H1 (cell line): ENCODE data around the gene RALA. TPM values are rescaled to one million over a fixed set of nuclear protein-coding genes. Genes with fewer than 3 reads are reported as not detected.

Experiments
- CHD1 ChIP-seq: IDR thresholded peaks from 2 replicates; pipeline ENCODE4 v1.6.1; 2012; ENCODE audit warnings: low read depth, low read length, improper control_type of control experiment
- CHD2 ChIP-seq: IDR thresholded peaks from 2 replicates; pipeline ENCODE4 v1.6.1; 2012; ENCODE audit warnings: low read length, improper control_type of control experiment
- FOSL1 ChIP-seq: IDR thresholded peaks from 2 replicates; pipeline ENCODE4 v1.6.1; 2011; ENCODE audit warnings: mild to moderate bottlenecking, low read depth, low read length, moderate library complexity; ENCODE audit not compliant: insufficient read depth
- HDAC6 ChIP-seq: IDR thresholded peaks from one replicate; pipeline ENCODE4 v1.7.1; 2012; ENCODE audit warnings: low read depth, mild to moderate bottlenecking, inconsistent platforms, low read length, moderate library complexity
- JUN ChIP-seq: IDR thresholded peaks from 2 replicates; pipeline ENCODE4 v1.6.1; 2011; ENCODE audit warnings: low read depth, mild to moderate bottlenecking, improper control_type of control experiment, low read length
- KDM5A ChIP-seq: fragments of 200-600 bp; IDR thresholded peaks from 2 replicates; pipeline ENCODE4 v1.7.1; 2012; ENCODE audit warnings: mild to moderate bottlenecking, low read length, inconsistent platforms, mixed read lengths
- NANOG ChIP-seq: IDR thresholded peaks from 2 replicates; pipeline ENCODE4 v1.6.1; 2011; ENCODE audit warnings: low read length, low read depth, mild to moderate bottlenecking, inconsistent platforms; ENCODE audit not compliant: insufficient read depth, poor library complexity, severe bottlenecking
- POLR2A ChIP-seq, 2 experiments: IDR thresholded peaks; 1 replicate in 1 of 2; 2 replicates in 1 of 2; pipeline ENCODE4 v1.6.1; 2011; ENCODE audit warnings: low read depth in 2 of 2, low read length in 2 of 2, mild to moderate bottlenecking in 2 of 2; ENCODE audit errors: control extremely low read depth in 1 of 2
- RNF2 ChIP-seq: fragments of 200-900, 300-1000 bp; sonication (generic); IDR thresholded peaks from 2 replicates; pipeline ENCODE4 v1.7.1; 2016; ENCODE audit warnings: borderline replicate concordance, low read depth, mild to moderate bottlenecking, antibody characterized with exemption, low read length; ENCODE audit not compliant: poor library complexity, severe bottlenecking; ENCODE audit errors: missing control alignments
- SAP30 ChIP-seq: fragments of 300-600 bp; sonication (generic); IDR thresholded peaks from 2 replicates; pipeline ENCODE4 v1.7.1; 2012; ENCODE audit warnings: low read length, moderate library complexity, mild to moderate bottlenecking, inconsistent platforms; ENCODE audit not compliant: insufficient read depth, insufficient replicate concordance
- SIRT6 ChIP-seq: IDR thresholded peaks from one replicate; pipeline ENCODE4 v1.7.1; 2012; ENCODE audit warnings: low read length, inconsistent platforms
- SP2 ChIP-seq: IDR thresholded peaks from 2 replicates; pipeline ENCODE4 v1.6.1; 2012; ENCODE audit warnings: mild to moderate bottlenecking, low read length, inconsistent platforms
- TAF7 ChIP-seq: optimal IDR thresholded peaks from 2 replicates; pipeline ENCODE3; 2011; ENCODE audit warnings: low read depth, mild to moderate bottlenecking, inconsistent platforms, low read length, moderate library complexity, borderline replicate concordance
- TBP ChIP-seq: IDR thresholded peaks from 2 replicates; pipeline ENCODE4 v1.6.1; 2011; ENCODE audit warnings: low read depth, low read length, improper control_type of control experiment
- ZNF274 ChIP-seq: IDR thresholded peaks from 2 replicates; pipeline ENCODE4 v1.7.0; 2012; ENCODE audit warnings: low read length, borderline replicate concordance; ENCODE audit errors: extremely low read depth
- polyA plus RNA-seq, 7 experiments: library from polyadenylated mRNA; depleted of rRNA in 3 of 7; stranded (reverse) in 5 of 7; unstranded in 2 of 7; fragments of >200 nt in 5 of 7; fragments of 200-250 nt in 2 of 7; gene quantifications; 1 replicate in 5 of 7; 2 replicates in 1 of 7; 4 replicates in 1 of 7; pipeline versions ENCODE4 v1.2.1 to v1.2.3, GENCODE V29; 2011 to 2013; ENCODE audit warnings: missing spikeins in 2 of 7, mixed read lengths in 2 of 7
- total RNA-seq: library from RNA; stranded (reverse); fragmentation: NEBNext Ultra II Directional; extraction: Animal tissue kit (Norgen Biotek cat#: 25700); gene quantifications from 2 replicates; pipeline ENCODE4 v1.2.1, GENCODE V29; 2021
- TF ChIP-seq, protein P1 (sequence below): IDR thresholded peaks from 2 replicates; pipeline ENCODE4 v1.6.1; 2012; ENCODE audit warnings: low read length, inconsistent platforms

Gene RALA
- total and polyA plus RNA-seq, 2 of the 8 experiments (the other 6 are each of a cell fraction or from before 2014, with no cell fraction given): 24.1 to 72.8 TPM

GRCh38 chr7:39589323-39590111, 33.9 kb upstream of the RALA start (continued):
- no peak for TF ChIP-seq SP2
- TF ChIP-seq RNF2: no peak
- no peak for TF ChIP-seq TAF7
- no peak for TF ChIP-seq TBP
- TF ChIP-seq ZNF274: no peak
- peak; percentile 53; the same call in 1 of the 2 replicates for TF ChIP-seq JUN
- TF ChIP-seq POLR2A (IDR thresholded peaks at IDR 0.05; ENCODE audit: control extremely low read depth in 1 of 2, low read depth in 2 of 2, low read length in 2 of 2): no peak
- no peak for TF ChIP-seq FOSL1
- TF ChIP-seq, protein P1, sequence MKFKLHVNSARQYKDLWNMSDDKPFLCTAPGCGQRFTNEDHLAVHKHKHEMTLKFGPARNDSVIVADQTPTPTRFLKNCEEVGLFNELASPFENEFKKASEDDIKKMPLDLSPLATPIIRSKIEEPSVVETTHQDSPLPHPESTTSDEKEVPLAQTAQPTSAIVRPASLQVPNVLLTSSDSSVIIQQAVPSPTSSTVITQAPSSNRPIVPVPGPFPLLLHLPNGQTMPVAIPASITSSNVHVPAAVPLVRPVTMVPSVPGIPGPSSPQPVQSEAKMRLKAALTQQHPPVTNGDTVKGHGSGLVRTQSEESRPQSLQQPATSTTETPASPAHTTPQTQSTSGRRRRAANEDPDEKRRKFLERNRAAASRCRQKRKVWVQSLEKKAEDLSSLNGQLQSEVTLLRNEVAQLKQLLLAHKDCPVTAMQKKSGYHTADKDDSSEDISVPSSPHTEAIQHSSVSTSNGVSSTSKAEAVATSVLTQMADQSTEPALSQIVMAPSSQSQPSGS: no peak
- TF ChIP-seq HDAC6: no peak
- no peak for TF ChIP-seq KDM5A
- TF ChIP-seq CHD1: no peak
- TF ChIP-seq SAP30: no peak
- TF ChIP-seq SIRT6: no peak
- TF ChIP-seq CHD2: no peak
- peak; percentile 35 for TF ChIP-seq NANOG
- TF ChIP-seq, all 59 proteins: peak for 7
